GM19372 (cell line): ENCODE data around the gene CSF3R.

Experiments
- ATAC-seq: cut with Tn5 transposase; IDR thresholded peaks from one replicate; pipeline ENCODE4 v1.9.1; 2021; ENCODE audit warnings: mild to moderate bottlenecking, low read depth, moderate library complexity; ENCODE audit not compliant: unreplicated experiment

CSF3R gene

GRCh38 chr1:36463803-36464604 lies 18.7 kb downstream of the CSF3R start, which contains the start of gene MRPS15:
Gene MRPS15, minus strand, starts transcription at chr1:36464384. Its CDS starts 109 bp downstream, at chr1:36464275.
- peak; percentile 94 for ATAC-seq

- ATAC-seq: no peak
These were observed 19.3 kb downstream of the CSF3R start for GRCh38 chr1:36463463-36463802.

- ATAC-seq: no peak
These were observed 23.8 kb downstream of the CSF3R start for GRCh38 chr1:36458910-36459309.

- no peak for ATAC-seq
These were observed 25.0 kb downstream of the CSF3R start for GRCh38 chr1:36457691-36458090.

- no peak for ATAC-seq
These were observed 26.3 kb downstream of the CSF3R start for GRCh38 chr1:36456391-36456928.

GRCh38 chr1:36455386-36455785 lies 27.3 kb downstream of the CSF3R start:
- no peak for ATAC-seq

GRCh38 chr1:36453600-36454388 lies 28.9 kb downstream of the CSF3R start:
- no peak for ATAC-seq

- no peak for ATAC-seq
These were observed 29.7 kb downstream of the CSF3R start for GRCh38 chr1:36453051-36453450.

GRCh38 chr1:36450919-36451305 lies 31.8 kb downstream of the CSF3R start:
- ATAC-seq: no peak

GRCh38 chr1:36450270-36450918 lies 32.3 kb downstream of the CSF3R start, which contains the start of gene OSCP1:
Gene OSCP1, minus strand, starts transcription at chr1:36450451. Its CDS starts 82 bp downstream, at chr1:36450369.
- ATAC-seq: peak; percentile 98

- no peak for ATAC-seq
These were observed 34.1 kb downstream of the CSF3R start for GRCh38 chr1:36448530-36449056.

GRCh38 chr1:36447450-36447849 lies 35.3 kb downstream of the CSF3R start:
- no peak for ATAC-seq

GRCh38 chr1:36446746-36447145 lies 36.0 kb downstream of the CSF3R start:
- no peak for ATAC-seq

GRCh38 chr1:36446271-36446670 lies 36.4 kb downstream of the CSF3R start:
- no peak for ATAC-seq

GRCh38 chr1:36443297-36443696 lies 39.4 kb downstream of the CSF3R start:
- no peak for ATAC-seq

GRCh38 chr1:36442337-36442736 lies 40.4 kb downstream of the CSF3R start:
- no peak for ATAC-seq

GRCh38 chr1:36440646-36441045 lies 42.1 kb downstream of the CSF3R start:
- no peak for ATAC-seq

- ATAC-seq: no peak
These were observed 42.7 kb downstream of the CSF3R start for GRCh38 chr1:36440044-36440443.

- ATAC-seq: no peak
These were observed 44.0 kb downstream of the CSF3R start for GRCh38 chr1:36438715-36439114.

GRCh38 chr1:36436821-36437220 lies 45.9 kb downstream of the CSF3R start:
- ATAC-seq: no peak

- no peak for ATAC-seq
These were observed 49.6 kb downstream of the CSF3R start for GRCh38 chr1:36433102-36433501.
